Activated CD4-positive, alpha-beta T cell treated with anti-CD3 and anti-CD28 coated beads, Interleukin-2, amount 50 U/mL, for 24 hours (primary cell): ENCODE measurements around the gene NIF3L1.
"Not testable (repeated sequence)": the region's sequence is repeated elsewhere in the genome, so short reads cannot be mapped to it uniquely, and the experiment has no call there.

Source experiments
- DNase-seq, 2 donors: peaks; one replicate each; pipeline ENCODE4 v3.0.0-alpha.2; 2020; ENCODE audit warnings: low read depth in 1 of 2, low spot score in 1 of 2

NIF3L1 gene

DNA sequence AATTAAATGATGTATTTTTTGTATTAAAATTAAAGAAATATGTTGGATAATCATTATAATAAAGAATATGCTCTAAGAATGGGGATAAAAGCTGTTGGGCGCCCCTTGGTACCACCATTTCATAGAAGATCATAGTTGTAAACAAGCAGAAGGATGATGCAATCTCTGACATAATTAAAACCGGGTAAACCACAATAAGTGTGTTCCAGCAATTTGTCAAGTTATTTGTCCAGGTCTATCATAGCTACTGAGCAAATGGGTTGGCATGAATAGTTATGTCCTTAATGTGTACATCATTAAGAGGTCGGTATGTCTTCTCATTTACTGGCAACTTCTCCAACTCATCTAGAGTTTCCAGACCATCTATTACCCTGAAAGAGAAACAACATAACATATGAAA is 18.0 kb upstream of the NIF3L1 start:
- DNase-seq: no peak

DNA sequence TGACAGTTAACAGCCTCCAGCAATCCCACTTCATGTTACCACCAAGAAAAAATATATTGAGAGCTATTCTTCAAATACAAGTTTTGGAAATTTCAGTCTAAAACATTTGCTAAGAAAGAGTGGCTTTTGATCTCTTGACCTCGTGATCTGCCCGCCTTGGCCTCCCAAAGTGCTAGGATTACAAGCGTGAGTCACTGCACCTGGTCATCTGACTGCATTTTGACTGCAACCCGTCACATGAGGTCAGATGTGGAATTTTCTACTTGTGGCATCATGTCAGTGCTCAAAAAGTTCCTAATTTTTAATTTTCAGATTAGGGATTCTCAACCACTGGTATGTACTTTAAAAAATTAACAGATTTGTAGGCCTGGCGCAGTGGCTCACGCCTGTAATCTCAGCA is 15.6 kb upstream of the NIF3L1 start:
- no peak for DNase-seq

DNA sequence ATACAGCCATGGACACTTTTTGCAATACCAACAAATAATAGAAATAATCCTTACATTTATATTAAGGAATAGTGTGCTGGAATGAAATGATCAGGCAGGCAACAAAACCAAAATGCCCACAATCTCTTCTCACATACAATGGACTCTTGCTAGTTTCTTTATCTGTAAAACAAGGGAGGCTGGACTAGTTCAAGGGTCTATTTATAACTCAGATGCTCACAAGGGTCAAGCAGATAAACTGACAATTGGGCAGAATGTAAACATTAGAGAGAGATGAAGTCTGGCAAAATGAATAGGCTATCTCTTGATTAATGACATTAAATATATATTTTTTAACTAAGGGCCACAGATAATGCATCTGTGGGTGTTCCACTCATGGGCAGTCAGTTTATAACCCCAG is 11.7 kb upstream of the NIF3L1 start:
- no peak for DNase-seq

DNA sequence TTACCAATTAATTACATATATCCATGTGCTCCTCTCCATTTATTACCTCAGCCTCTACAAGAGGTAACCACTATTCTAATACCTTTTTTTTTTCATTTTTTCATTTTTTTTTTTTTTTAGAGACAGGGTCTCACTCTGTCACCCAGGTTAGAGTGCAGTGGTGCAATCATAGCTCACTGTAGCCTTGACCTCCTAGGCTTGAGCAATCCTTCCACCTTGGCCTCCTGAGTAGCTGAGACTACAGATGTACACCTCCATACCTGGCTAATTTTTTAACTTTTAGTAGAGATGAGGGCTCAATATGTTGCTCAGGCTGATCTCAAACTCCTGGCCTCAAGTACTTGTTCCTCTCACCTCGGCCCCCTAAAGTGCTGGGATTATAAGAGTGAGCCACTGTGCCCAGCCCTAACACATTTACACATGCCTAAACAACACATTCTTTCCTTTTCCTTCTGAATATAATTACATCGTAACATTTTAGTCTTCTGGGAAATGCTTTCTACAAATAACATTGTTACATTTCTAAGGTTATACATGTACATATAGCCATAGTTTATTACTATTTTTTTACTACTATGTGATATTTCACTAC is 10.8 kb upstream of the NIF3L1 start:
- no peak for DNase-seq

DNA sequence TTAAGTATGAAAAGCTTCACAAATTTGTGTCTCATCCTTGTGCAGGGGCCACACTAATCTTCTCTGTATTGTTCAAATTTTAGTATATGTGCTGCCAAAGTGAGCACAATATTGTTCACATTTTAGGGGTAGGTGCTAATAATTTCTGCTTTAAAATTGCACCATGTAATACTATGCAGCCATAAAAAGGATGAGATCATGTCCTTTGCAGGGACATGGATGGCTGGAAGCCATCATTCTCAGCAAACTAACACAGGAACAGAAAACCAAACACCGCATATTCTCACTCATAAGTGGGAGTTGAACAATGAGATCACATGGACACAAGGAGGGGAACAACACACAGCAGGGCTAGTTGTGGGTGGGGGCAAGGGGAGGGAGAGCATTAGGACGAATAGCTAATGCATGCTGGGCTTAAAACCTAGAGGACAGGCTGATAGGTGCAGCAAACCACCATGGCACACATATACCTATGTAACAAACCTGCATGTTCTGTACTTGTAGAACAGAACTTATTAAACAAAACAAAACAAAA is 7.4 kb upstream of the NIF3L1 start:
- not testable (repeated sequence) for DNase-seq

DNA sequence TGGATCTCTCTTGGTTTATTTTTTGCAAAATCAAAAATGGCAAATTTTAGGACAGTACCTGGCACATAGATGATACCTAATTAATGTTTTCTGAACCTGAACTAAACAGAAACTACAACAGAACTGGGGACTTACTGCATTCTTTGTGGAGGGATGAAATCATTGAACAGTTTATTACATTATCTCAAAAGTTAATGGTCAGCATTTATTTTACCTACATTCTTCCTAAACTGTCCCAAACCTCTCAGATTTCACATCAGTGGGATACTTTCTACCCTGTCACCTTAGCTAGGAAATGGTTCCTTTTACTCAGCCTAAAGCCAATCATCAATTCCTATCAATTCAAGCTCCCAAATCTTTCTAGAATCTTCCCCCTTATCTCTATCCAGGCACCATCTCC is 10.3 kb downstream of the NIF3L1 start:
- no peak for DNase-seq

DNA sequence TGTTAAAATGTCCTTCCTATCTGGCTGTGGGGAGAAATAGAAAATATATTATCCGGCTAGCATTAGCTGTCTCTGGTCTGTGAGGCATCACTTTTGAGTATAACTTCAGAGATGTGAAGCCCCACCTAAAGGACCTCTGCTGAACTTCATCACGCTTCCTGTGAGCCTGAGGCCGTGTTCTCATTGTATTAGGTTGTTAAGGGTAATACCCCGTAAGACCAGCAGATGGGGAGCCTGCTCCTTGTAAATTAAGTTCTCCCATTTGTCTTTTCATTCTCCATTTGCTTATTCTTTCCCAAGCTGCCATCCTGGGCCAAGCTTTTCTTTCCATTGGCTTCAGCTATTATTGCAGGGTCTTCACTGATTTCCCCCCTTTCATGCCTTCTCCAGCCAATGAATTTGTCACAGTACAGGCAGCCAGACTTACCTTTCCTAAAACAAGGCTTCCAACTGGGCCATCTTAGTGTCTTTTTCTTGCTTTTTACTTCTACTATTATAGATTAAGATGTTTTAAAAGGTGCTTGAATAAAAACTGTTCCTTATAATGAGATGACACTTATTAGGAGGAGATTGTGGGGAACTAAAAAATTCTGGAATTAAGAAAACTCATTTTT is 12.4 kb downstream of the NIF3L1 start:
- peak; percentile 30 to 72 for DNase-seq

DNA sequence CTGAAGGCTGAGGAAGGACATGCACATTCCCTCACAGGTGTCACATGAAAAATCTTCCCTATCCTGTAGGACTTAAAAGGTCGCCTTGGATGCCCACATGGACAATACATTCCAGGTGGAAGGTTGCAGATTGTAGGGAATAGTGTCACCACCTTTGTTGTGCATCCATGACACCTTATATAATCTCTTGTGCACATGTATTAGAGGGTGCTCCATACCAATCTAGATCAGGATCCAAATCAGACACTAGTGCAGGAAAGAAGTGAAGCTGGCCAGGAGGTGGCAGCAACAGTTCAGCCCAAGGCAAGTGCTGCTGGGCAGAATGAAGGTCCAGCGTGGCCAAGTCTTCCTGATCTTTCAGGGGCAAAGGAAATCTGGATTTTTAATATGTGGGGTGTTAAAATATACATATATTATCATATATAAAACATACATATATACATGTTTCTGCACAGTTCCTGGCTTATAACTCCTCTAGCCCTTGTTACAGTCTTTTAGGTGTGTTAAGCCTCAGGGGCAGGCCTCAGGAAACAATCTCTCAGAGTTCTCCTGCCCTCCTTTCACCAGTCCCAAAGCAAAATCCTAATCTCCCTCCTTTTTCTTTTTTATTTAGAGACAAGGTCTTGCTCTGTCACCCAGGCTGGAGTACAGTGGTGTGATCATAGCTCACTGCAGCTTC is 16.6 kb downstream of the NIF3L1 start:
- DNase-seq: peak in 1 of 2 donors; percentile 12

DNA sequence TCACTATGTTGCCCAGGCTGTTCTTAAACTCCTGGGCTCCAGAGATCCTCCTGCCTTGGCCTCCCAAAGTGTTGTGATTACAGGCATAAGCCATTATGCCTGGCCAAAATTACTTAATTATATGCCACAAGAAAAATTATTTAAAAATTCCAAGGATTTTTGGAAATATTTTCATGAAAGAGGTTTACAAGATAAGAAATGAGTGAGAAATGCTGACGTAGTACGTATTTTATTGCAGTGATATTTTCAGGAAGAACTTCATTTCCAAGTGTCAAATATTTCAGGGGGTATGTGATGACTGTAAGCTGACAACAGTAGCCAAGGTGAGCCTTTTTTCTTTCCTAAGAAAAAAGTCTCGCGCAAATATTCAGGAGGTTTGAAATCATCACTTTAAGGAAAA is 20.8 kb downstream of the NIF3L1 start:
- no peak for DNase-seq

DNA sequence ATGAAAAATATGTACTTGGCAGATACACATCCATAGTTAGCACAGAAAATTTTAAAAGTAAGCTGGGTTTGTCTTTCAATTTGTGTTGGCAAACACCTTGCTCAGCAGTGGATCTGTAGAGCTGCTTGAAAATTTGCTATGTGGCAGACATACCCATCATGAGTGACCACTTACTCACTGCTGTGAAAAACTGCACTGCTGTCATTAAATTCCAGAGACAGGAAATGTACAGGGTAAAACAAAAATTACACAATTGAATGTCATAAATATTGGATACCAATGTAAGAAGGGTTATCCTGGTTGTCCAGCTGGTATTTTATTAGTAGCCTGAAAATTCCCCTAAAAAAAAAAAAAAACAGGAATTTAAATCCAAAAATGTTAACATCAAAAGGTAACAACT is 24.5 kb downstream of the NIF3L1 start:
- DNase-seq: no peak

DNA sequence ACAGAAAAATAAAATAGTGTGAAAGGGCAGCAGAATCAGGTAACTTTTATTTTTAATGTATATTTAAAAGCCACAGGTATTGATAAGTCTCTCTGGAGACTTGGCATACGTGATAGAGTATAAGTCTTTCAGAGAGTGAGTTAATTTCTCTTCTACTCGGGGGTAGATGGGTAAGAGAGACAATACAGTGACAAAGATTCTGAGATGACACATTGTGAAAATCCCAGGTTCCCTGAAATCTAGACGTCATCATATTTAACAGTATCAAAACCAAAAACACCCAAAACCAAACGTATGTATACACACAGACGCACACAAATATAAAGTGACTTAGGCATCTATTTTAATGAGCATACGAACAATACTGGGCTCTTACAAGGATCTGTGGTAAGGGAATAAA is 33.3 kb downstream of the NIF3L1 start:
- DNase-seq: no peak

DNA sequence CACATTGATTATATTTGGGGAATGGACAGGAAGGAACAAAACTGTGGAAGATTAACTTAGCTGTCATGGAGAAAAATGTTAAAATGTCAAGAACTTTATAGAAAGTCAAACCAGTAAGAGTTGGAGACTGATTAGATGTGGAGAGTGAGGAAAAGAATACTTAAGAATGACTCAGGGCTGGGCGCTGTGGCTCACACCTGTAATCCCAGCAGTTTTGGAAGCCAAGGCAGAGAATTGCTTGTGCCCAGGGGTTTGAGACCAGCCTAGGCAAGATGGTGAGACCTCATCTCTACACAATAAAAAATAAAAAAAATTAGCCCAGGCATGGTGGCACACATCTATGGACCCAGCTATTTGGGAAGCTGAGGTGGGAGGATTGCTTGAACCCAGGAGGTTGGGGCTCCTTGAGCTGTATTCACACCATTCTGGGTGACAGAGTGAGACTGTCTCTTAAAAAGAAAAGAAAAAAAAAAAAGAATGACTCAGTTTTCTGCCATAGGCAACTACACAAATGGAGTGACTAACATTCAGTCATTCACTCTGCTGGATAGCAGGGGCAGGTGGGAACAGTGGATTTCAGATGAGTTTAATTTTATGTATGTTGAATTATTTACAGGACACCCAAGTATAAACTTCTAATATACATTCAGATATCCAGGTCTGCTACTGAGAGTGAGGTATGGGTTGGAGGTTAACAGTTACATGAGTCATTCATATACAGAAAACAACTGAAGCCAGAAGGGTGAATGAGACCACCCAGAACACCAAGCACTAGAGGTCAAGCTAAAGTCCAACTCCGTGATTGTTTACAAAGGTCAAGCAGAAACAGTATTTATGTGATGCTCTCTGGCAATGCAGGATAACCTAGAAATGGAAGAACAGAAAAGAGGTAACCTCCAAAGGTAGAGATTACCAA is 40.4 kb downstream of the NIF3L1 start:
- no peak for DNase-seq

DNA sequence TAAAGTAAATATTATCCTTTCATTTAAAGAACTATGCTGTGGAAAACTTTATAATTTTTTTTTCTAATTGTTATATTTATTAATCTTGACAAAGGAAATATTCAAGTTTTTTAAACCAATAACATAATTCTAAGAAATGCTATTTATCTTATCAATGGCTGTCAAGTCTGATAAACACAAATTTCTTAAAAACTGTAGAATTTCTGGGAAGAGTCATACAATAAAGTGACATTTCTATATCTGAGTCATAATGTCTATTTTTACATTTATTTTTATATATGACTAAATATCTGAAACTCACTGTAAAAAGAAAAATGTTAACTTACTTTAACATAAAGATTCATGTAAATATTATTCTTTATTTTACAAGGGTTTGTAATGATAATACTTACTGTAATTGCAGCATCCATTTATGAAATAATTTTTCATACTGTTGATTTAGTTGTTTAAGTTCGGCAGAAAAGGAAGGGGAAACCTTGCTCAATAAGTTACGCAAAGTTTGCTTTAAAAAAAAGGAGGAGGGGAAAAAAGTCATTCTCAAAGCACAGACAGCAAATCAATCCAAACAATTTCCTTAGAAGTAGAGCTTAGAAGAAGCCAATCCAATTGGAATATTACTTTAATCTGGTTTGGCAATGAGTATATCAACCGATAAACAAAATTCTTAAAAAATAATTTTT is 41.9 kb downstream of the NIF3L1 start:
- DNase-seq: no peak

DNA sequence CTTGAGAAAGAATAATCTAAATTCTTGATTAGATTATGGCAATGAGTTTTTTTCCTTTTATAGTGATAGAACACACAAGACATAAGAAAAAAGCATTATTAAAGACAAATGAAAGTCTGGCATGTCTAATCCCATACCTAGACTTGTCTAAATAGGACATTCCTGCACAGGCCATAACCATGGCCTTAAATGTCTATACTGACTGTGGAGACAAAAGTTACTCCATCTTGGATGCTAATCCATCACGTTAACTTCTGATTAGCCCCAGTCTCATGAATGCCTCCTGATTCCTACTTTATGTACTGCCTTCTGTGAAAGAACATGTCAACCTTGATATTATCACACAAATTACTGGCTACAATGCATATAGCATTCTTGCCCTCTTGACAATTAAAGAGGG is 50.7 kb downstream of the NIF3L1 start:
- no peak for DNase-seq

DNA sequence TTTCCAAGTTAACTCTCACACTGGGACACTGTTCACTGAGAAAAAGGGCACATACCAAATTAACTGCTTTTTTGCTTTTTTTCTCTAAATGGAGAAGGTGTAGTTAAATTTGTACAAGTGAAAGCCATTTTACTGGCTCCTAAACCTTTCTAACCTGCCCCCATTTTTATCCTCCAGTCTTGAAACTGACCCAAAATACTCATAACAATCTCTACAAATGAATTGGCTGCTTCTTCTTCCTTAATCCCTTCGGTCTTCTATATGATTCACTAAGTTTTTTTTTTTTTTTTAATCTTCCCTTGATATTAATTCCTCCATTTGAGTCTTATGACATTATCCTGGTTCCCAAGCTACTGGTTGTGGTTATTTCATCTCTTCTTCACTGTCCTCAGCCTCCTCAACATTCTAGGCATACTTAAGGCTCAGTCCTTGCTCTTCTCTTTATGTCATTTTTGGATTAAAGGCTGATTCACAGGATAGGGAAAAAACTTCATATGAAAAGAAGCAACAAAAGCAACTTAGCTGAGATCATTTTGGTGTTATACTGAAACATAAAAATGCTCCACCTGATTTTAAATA is 54.4 kb downstream of the NIF3L1 start:
- DNase-seq: no peak

DNA sequence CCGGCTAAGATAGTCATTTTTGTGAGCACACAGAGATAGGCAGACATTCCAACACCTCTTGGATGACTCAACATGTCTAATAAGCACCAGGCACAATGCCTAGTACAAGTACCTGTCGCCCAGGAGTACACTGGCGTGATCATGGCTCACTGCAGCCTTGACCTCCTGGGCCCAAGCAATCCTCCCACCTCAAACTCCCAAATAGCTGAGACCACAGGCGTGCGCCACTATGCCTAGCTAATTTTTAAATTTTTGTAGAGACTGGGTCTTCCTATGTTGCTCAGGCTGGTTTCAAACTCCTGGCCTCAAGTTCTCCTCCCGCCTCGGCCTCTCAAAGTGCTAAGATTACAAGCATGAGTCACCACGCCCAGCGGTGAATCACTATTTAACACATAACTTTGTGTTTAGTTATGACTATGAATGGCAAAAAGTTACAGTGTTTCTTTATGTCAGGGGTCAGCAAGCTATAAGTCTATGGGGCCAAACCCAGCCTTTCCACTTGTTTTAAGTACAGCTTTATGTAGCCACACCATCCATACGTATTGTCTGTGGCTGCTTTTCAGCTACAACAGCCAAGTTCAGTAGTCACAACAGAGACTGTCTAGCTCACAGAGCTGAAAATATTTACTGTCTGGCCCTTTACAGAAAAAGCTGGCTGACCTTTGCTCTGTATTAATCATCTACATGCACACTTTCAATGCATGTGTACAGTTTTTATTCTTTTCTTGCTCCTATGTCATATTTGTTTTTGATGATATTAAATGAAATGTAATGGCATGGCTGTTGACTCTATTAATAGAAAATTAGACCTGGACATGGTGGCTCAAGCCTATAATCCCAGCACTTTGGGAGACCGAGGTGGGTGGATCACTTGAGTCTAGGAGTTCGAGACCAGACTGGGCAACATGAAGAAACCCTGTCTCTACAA is 55.6 kb downstream of the NIF3L1 start:
- peak in 1 of 2 donors; percentile 62 for DNase-seq

DNA sequence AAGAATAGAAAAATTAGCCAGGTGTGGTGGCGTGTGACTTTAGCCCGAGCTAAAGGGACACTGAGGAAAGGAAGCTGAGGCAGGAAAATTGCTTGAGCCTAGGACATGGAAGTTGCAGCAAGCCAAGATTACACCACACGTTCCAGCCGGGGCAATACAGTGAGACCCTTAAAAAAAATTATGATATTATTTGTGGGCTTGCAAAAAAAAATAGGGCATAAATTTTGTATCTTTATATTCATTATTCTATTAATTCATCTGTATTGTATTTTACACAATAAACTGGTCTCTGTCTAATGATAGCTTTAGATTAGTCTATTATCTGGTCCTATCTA is 56.2 kb downstream of the NIF3L1 start:
- DNase-seq: no peak

DNA sequence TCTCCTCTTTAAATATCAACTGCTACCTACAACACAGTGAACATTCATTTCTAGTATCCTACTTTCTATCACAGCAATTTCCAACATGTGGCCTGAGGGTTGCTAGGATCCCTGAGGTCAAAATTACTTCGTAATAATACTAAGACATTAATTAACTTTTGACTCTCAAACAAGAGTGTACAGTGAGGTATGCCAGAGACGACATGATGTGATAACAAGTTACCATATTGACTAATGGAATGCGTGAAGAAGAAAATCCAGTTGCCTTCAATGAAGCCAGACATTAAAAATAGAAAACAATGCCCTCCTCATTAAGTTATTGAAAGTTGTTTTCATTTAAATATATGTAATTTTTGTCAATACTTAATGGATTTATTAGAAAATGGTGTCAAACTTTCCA is 61.2 kb downstream of the NIF3L1 start:
- DNase-seq: no peak
